ENCODE measurements around the gene LHX6.

- TF ChIP-seq, protein P1, sequence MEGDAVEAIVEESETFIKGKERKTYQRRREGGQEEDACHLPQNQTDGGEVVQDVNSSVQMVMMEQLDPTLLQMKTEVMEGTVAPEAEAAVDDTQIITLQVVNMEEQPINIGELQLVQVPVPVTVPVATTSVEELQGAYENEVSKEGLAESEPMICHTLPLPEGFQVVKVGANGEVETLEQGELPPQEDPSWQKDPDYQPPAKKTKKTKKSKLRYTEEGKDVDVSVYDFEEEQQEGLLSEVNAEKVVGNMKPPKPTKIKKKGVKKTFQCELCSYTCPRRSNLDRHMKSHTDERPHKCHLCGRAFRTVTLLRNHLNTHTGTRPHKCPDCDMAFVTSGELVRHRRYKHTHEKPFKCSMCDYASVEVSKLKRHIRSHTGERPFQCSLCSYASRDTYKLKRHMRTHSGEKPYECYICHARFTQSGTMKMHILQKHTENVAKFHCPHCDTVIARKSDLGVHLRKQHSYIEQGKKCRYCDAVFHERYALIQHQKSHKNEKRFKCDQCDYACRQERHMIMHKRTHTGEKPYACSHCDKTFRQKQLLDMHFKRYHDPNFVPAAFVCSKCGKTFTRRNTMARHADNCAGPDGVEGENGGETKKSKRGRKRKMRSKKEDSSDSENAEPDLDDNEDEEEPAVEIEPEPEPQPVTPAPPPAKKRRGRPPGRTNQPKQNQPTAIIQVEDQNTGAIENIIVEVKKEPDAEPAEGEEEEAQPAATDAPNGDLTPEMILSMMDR (IDR thresholded peaks at IDR 0.05; ENCODE audit: insufficient read depth, low read length) = no peak
- TF ChIP-seq POLR2AphosphoS5 (IDR thresholded peaks at IDR 0.05; ENCODE audit: low read depth) (no peak), SPI1 (IDR thresholded peaks at IDR 0.05; ENCODE audit: borderline replicate concordance, low read depth) (no peak)
- TF ChIP-seq, protein P2, sequence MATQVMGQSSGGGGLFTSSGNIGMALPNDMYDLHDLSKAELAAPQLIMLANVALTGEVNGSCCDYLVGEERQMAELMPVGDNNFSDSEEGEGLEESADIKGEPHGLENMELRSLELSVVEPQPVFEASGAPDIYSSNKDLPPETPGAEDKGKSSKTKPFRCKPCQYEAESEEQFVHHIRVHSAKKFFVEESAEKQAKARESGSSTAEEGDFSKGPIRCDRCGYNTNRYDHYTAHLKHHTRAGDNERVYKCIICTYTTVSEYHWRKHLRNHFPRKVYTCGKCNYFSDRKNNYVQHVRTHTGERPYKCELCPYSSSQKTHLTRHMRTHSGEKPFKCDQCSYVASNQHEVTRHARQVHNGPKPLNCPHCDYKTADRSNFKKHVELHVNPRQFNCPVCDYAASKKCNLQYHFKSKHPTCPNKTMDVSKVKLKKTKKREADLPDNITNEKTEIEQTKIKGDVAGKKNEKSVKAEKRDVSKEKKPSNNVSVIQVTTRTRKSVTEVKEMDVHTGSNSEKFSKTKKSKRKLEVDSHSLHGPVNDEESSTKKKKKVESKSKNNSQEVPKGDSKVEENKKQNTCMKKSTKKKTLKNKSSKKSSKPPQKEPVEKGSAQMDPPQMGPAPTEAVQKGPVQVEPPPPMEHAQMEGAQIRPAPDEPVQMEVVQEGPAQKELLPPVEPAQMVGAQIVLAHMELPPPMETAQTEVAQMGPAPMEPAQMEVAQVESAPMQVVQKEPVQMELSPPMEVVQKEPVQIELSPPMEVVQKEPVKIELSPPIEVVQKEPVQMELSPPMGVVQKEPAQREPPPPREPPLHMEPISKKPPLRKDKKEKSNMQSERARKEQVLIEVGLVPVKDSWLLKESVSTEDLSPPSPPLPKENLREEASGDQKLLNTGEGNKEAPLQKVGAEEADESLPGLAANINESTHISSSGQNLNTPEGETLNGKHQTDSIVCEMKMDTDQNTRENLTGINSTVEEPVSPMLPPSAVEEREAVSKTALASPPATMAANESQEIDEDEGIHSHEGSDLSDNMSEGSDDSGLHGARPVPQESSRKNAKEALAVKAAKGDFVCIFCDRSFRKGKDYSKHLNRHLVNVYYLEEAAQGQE (IDR thresholded peaks at IDR 0.05; ENCODE audit: insufficient replicate concordance, low read depth) = no peak
Measured at GRCh38 chr9:122192261-122192875, 36.4 kb downstream of the LHX6 start.
